HG02943 (cell line): ENCODE measurements around the gene PORCN.
"Not testable (repeated sequence)": the region's sequence is repeated elsewhere in the genome, so short reads cannot be mapped to it uniquely, and the experiment has no call there.

Source experiments
- ATAC-seq: cut with Tn5 transposase; IDR thresholded peaks from one replicate; pipeline ENCODE4 v1.9.1; 2021; ENCODE audit warnings: mild to moderate bottlenecking, low read depth, moderate library complexity; ENCODE audit not compliant: unreplicated experiment

The PORCN gene

DNA sequence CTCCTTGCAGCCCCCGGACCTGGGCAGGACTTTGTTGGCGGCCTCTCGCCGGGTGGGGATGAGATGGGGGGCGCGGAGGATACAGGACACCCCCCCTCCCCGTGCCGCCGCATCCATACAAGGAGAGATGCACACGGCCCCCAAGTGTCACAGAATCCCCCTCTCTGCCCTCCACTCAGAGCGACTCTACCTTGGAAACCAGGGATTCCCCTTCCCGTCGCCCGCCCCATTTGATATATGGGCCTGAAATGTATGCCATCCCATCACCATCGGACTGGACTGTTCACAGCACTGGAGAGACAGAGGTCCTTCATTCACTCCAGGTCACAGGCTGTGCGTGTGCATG, 426 bp downstream of the PORCN start:
- ATAC-seq = peak; percentile 10

DNA sequence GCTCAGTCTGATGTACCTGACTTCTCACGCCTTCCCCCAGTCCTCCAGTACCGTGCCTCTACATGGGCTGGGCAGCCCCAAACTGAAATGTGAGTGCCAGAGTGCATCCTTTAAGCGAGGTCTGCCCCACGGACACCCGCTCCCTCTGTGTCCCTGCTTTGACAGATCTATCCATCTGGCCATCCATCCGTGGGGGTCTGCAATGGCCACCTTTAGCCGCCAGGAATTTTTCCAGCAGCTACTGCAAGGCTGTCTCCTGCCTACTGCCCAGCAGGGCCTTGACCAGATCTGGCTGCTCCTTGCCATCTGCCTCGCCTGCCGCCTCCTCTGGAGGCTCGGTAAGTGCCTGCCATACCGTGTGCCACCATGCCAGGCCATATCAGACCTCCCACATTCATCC, 827 bp downstream of the PORCN start:
- ATAC-seq = no peak

DNA sequence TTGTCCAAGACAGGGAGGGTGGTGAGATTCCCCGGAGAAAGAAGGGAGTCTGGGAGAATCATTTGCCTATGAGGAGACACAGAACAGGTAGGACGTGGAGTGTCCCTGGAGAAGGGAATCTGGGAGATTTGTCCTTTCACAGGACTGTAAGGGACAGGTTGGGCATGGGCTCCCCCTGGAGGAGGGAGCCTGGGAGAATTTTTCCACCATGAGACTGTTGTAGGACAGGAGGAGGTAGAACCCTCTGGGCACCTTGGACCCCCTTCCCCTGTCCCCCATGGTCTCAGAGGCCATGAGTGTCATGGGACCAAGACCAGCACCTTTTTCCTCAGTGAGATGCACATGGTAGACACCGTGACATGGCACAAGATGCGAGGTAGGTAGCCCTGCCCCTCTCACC, 2.8 kb downstream of the PORCN start:
- ATAC-seq = no peak

DNA sequence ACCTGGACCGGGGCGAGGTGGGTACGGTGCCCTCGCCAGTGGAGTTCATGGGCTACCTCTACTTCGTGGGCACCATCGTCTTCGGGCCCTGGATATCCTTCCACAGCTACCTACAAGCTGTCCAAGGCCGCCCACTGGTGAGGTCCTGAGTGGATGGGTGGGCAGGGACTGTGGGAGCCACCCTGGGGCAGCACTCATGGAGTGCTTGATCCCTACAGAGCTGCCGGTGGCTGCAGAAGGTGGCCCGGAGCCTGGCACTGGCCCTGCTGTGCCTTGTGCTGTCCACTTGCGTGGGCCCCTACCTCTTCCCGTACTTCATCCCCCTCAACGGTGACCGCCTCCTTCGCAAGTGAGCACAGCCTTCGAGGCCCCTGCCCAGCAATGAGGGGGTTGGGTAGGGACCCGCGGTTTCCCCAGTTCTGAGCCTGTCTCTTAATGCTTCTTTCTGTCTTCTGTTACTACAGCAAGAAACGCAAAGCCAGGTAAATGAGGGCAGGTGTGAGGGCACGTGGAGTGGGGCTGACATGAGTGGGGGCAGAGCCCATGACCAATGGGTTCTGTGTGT, 3.7 kb downstream of the PORCN start:
- no peak for ATAC-seq

DNA sequence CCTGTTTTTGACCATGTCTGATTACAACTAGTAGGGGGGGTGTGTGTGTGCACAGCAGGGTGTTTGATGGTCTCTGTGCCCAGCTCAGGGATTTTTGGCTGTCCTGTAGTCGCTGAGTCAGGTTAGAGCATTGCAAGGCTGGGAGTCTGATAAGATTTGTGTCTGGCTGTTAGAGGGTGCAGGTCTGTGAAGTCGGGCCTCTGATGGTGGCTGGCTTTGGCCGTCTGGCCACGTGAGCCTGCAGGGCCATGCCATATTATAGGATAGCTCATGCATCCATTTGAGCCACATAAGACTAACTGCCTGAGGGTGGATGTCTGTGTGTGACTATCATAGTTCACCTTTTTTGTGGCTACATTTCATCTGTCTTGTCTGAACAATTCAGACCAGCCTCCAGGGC, 4.9 kb downstream of the PORCN start:
- no peak for ATAC-seq

DNA sequence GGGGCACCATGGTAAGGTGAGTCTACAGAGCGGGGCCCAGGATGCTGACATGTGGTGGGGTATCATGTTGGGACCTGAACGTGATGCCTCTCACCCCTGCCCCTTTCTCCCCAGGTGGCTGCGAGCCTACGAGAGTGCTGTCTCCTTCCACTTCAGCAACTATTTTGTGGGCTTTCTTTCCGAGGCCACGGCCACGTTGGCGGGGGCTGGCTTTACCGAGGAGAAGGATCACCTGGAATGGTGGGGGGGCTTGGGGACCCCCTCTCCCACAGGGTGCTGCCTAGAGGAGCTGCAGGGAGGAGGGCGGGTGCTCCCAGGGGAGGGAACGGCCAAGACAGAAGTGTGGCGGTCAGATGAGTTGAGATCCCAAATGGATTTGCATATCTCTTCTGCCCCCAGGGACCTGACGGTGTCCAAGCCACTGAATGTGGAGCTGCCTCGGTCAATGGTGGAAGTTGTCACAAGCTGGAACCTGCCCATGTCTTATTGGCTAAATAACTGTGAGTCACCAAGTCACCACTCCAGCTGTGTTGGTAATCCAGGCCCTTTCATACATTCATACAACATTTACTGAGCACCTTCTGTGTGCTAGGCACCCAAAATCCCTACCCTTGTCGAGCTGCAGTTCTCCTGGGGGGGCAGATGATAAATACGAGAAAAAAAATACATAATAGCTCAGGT, 5.5 kb downstream of the PORCN start:
- no peak for ATAC-seq

DNA sequence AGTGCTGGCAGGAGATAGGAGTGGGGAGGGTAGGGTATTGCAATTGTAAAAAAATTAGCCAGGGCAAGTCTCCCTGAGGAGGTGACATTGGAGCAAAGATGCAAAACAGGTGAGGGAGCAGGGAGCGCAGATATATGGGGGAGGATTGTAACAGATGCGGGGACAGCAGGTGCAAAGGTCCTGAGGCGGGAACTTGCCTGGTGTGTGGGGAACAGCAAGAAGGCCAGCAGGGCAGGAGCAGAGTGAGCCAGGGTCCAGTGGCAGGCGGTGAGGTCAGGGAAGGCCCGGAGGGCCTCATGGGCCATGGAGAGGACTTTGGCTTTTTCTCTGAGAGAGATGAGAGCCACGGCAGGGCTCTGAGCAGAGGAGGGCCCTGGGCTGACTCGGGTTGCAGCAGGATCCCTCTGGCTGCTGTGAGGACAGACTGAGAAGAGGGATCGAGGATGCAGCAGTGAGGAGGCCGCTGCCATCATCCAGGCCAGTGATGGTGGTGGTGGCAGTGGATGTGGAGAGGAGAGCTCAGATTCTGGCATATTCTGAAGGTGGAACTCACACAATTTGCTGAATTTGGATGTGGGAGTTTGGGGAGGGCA, 6.2 kb downstream of the PORCN start:
- no peak for ATAC-seq

DNA sequence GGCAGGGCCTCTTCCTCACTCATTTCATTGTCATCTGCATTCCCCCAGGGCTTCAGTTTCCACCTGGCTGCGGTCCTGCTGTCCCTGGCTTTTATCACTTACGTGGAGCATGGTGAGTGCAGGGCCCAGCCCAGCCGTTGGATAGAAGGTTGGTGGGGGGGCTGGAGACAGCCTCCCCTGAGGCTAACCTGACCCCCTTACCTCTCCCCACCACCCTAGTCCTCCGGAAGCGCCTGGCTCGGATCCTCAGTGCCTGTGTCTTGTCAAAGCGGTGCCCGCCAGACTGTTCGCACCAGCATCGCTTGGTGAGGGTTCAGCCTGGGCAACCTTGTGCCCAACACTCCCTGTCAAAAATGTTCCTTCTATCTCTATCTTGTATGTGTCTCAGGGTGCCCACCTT, 7.0 kb downstream of the PORCN start:
- ATAC-seq = no peak

DNA sequence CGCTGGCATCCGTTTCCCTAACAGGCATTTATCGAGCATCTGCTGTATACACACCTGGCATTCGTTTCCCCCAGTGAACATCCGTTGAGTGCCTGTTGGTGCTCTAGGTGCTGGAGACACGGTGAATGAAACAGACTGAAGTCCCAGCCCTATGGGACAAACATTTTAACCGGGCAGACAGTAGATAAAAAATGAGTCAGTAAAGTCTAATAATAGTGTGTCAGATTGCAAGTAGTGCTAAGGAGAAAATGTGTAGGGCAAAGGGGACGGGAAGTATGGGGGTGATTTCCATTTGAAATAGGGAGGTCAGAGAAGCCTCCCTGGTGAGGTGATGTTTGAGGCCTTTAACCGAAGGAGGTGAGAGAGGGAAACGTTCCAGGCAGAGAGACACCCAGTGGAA, 7.5 kb downstream of the PORCN start:
- no peak for ATAC-seq

DNA sequence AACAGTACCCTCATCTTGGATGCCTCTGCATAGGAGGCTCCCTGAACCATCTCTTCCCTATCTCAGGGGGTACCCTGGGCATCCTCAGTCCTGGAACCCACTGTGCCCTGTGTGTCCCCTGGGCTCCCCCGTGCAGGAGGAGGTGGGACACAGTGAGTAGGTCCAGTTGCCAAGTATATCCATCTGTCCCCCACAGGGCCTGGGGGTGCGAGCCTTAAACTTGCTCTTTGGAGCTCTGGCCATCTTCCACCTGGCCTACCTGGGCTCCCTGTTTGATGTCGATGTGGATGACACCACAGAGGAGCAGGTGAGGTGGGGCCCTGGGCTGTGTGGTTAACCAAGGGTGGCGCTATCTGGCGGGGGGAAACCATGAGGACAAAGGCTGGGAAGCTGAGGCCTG, 8.2 kb downstream of the PORCN start:
- ATAC-seq = no peak

DNA sequence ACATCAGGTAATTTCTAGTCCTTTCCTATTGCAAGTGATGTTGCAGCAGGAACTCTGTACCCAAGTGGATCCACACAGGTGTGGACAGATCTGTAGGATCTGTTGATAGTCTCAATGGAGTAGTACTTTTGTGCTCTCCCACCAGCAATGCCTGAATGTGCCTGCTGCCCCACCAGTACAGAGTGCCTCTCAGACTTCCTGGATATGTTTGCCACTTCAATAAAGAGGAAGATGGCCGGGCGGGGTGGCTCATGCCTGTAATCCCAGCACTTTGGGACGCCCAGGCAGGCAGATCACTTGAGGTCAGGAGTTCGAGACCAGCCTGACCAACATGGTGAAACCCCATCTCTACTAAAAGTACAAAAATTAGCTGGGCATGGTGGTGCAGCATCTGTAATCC, 10.7 kb downstream of the PORCN start:
- ATAC-seq = not testable (repeated sequence)

DNA sequence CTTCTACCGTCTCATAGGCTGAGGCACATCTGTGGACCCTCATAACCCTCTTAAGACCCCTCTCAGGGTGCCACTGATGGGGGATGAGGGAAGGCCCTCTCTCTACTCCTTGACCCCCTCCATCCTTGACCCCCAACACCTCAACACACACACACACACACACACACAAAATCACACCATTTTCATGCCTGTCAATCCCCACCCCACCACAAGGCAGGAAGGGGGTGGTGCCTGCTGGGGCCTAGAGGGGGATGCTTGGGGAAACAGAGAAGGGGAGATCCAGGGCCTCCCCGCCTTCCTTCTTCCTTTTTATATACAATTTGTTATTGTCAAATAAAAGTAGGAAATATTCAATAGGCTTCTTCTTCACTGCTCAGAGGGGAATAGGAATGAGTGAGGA, 11.7 kb downstream of the PORCN start:
- no peak for ATAC-seq

DNA sequence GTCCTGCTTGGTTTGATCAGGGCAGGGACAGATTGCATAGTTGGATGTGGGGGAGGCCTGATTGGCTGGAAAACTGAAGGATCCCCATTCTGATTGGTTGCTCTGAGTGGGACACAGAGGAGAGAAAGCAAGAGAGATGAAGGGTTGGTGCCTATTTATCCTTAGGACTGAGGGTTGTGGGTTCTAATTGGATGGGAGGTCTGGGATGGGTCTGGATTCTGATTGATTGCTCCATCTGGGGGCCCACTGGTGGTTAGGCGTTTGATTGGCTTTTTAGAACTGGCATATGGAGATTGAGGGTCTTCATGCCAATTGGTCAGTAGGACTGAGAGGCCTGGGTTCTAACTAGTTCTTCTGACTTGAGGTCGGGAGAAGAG, 12.2 kb downstream of the PORCN start:
- no peak for ATAC-seq

DNA sequence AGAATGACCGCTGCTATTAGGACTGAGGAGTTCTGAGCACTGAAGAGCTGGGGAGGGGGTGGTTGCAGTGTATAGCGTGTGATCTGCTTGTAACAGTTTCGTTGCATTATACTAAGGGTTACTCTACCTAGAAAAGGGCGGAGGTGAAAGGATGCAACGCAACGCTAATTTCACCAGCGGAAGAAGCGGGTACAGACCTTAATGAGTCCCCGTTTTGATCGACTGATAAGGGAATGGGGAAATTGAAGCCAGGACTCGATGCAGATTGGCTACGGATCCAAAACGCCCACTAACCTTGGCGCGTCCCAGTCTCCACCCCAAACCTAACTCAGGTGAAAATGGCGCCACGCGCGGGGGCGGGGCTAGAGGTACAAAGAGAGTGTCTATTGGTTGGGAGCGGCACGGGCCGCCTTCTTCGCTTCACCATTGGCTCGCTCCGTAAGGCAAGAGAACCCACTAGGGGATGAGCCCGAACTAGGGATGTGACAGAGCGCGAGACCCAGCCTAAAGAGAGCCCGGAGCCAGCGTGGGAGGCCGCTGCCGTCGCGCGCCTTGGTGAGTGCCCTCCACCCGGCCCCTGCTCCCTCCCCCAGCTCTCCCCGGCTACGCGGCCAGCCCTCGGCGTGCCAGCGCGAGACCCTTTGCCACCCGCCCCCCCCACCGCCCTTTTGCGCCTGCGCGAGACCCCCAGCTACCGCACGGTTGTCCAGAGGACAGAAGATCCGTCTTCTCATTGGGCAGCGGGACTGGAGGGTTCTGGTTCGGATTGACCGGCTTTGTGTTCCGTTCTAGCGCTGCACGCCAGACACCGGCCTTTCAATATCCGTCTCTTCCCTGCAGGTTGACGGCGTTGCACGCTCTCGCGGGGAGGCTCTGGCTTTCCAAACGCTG, 12.8 kb downstream of the PORCN start, which contains the start of gene EBP:
TSS of gene EBP (plus strand) at position 456 of the 891 bp plus-strand sequence. CDS start 1,964 bp downstream, outside the sequence.
- peak; percentile 87 for ATAC-seq

DNA sequence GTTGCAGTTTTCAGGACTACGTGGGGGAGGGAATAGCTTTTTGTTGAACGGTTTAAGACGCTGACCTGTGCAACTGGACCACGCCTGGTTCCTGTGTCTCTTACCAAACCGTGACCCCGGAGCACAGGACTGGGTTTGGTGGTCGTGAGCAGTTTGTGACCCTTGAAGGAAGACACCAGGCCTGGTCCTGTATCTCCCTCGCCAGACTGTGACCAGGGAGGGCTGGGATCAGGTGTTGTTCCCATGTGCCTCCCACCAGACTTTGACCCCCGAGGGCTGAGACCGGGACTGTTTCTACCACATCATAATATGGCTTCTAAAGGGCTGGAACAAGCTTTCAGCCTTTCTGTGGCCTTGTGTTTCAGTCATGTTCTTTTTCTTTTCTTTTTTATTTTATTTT, 13.5 kb downstream of the PORCN start:
- ATAC-seq = no peak

DNA sequence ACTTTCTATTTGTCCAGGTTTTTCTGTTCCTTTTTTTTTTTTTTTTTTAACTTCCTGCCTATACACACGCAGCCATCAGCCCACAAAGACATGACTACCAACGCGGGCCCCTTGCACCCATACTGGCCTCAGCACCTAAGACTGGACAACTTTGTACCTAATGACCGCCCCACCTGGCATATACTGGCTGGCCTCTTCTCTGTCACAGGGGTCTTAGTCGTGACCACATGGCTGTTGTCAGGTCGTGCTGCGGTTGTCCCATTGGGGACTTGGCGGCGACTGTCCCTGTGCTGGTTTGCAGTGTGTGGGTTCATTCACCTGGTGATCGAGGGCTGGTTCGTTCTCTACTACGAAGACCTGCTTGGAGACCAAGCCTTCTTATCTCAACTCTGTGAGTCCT, 14.9 kb downstream of the PORCN start:
- ATAC-seq = no peak

DNA sequence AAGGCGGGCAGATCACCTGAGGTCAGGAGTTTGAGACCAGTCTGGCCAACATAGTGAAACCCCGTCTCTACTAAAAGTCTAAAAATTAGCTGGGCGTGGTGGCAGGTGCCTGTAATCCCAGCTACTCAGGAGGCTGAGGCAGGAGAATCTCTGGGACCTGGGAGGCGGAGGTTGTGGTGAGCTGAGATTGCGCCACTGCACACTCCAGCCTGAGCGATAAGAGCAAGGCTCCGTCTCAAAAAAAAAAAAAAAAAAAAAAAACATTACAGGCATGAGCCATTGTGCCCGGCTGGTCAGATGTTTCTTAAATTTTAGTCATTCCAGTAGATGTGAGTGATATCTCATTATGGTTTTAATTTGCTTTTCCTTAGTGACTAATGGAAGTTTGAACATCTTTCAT, 17.1 kb downstream of the PORCN start:
- ATAC-seq = not testable (repeated sequence)

DNA sequence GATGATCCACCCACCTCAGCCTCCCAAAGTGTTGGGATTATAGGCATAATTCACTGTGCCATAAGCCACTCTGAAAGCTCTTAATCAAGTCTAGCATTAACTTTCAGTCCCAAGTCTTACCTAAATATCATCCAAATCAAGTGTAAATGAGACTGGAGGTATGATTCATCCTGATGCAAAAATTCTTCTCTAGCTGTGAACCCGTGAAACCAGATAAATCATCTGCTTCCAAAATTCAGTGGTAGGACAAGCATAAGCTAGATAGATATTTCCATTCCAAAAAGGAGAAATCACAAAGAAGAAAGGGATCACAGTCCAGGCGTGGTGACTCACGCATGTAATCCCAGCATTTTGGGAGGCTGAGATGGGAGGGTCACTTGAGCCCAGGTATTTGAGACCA, 21.9 kb downstream of the PORCN start:
- ATAC-seq = no peak

DNA sequence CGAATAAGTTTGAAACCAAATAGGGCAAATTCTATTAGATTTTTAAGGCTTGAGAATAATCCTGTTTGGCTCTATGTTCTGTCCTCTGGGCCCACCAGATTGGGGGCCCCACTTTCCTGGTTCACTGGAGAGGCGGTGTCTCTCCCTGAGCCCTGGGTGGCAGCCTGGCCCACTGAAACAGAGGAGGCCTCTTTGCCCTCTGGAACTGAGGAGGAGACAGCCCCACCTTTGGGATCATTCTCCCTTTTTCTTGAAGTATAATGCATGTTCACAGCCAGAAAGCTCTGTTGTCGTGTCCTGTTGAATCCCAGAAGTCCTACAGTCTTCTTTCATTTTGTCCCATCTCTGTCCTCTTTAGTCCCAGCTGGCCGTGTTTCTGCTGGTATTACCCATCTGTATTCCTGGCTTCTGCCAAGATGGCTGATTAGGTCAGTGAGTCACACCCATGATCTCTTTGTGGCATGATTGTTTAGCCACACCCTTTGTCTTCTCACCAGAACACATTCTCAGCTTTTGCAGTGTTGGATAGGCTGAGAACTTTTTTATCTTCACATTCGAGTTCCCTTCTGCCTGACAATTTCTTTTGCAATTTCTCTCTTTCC, 22.7 kb downstream of the PORCN start:
- no peak for ATAC-seq

DNA sequence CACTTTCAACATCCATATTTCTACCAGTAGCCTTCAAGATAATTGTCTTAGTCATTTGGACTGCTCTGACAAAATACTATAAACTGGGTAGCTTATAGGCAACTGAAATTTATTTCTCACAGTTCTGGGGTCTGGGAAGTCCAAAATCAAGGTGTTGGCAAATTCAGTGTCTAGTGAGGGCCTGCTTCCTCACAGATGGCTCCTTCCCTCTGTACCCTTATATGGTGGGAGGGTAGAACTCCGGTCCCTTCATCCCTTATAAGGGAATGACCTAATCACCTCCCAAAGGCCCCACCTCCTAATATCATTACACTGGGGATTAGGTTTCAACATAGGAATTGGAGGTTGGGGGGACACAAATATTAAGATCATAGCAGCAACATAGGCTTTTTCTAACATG, 23.4 kb downstream of the PORCN start:
- ATAC-seq = no peak

DNA sequence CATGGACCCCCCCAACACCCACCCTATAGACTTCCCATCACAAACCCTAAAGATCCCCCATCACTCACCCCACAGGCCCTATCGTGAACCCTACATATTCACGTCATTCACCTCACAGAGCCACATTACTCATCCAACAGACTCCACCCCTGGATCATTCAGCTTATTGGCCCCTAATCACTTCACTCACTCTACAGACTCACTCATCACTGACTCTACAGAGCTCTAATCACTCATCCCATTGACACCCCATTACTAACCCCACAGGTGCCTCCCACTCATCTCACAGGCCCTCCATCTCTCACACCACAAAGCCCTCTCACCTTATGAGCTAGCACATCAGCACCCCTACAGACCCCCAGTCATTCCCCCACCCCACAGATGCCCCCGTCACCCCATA, 24.4 kb downstream of the PORCN start:
- no peak for ATAC-seq
